Activated gamma-delta T cell treated with Interleukin-2 at 50 U/mL for 16 hours (primary cell): Measurements from ENCODE around the gene NDOR1.
A peak's percentile ranks its signal among the peaks of the same experiment; 100 is the strongest.
"Not testable (repeated sequence)": the region's sequence is repeated elsewhere in the genome, so short reads cannot be mapped to it uniquely, and the experiment has no call there.

ENCODE experiments used
- DNase-seq: peaks from one replicate; pipeline ENCODE4 v3.0.0-alpha.2; 2020

Gene NDOR1

DNA sequence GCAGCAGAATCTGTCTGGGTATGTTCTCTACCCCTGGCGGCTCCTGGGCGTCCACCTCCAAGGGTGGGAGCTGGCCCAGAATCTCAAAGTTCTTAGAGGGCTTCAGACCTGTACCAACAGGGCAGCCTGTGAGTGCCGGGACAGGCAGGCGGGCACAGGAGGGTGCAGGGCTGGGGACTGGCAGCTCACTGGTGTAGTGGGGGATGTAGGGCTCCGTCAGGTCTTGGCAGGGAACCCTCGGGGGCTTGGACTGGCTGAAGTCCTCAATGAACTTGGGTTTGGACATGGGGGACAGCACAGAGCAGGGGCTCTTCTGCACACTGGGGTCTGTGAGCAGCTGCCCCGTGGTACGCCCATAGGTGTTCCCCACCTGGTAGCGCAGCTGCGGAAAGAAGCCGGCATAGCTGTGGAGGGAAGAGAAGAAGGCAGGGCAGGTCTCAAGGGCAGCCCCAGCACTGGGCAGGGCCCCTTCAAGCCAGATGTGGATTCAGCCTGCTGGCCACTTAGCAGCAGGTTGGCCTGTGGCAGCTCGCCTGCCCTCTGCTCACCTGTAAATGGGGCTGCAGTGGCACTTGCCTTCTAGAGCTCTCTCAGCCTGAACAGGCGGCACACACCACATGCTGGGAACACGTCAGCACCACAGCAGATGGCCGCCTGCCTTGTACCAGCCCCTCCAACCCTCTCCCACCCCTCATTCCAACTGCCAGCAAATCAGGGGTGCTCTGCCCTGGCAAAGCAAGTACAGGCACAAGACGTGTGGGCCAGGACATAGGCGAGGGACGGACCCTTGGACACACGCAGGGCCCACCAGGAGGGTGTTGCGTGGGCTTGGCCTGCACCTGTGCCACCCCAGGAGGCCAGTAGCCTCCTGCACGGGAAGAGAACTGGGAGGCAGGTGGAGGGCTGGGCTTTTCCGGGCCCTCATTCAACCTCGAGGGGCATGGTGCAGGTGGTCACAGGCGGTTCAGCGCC, 40.2 kb downstream of the NDOR1 start:
- no peak for DNase-seq

DNA sequence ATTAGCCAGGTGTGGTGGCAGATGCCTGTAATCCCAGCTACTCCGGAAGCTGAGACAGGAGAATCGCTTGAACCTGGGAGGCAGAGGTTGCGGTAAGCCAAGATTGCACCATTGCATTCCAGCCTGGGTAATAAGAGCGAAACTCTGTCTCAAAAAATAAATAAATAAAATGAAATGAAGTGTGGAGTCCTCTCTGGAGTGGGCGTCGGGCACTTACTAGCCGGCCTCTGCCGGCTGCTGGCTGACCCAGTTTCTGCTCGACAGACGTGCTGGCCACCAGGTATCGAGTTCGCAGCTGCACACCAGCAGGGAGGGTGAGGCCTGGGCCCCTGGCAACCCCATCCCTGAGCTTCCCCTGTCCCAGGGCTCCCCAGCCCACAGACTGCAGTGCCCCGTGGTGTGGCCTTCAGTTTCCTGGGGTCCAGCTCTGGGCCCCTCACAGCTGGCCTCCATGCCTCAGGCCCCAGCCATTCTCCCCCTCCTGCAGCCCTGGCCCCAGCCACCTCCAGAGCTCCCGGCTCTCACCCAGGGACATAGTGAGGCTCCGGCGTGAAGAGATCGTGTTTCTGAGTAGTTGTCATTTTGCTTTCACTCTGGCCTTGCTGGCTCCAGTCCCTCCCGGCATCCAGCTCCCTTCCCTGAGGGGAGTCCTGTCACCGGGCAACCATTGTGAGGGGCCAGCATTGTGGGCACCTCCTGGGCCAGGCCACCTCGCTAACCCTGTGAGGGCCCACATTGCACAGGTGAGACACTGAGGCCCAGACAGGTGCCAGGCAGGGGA, 41.8 kb downstream of the NDOR1 start:
- DNase-seq = no peak

DNA sequence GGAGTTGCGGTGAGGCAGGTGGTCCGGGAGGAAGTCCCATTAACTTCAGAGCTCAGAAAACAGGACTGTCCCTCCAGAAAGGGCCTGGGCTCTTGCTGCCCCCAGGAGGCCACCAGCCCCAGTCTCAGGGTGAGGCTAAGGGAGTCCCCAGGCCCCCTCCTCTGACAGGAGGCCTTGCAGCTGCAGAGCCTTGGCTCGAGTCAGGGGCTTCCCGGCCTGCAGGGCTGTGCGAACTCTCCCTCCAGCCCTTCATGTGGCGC, 42.3 kb downstream of the NDOR1 start:
- no peak for DNase-seq

DNA sequence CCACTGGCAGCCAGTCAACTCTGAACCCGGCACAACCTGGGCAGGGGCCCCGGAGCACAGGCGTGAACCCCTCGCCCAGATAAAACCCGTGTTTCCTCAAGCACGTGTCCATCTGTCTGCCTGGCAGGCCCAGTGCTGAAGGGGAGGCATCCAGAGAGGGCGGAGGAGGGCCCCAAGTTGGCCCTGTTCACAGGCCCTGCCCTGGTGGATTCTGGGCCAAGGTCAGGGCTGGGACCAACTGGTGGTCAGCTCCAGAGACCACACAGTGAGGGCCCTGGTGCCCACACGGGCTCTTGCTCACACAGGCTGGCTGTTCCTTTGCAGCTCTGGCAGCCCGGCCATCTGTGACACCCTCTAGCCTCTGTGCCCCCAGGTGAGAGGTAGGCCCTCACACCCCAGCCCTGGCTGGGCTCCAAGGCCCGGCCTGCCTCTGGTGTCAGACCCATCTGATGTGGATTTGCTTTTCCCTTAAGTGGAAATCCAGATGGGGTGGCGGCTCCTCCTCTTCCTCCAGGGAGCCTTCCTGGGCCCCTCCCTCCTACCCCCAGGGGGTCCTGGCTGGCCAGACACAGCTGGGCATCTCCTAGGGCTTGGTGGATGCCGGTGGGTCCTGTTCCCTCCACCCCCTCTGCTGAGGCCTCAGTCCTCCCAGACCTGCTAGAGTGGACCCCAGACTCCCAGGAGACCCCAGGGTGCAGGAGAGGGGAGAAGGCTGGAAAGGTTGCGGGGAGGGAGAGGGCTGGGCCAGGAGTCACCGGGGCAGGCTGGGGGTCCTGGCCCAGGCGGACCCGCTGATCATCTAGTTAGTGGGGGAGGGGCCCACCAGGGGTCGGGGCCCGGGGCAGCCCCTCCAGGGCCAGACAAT, 45.1 kb downstream of the NDOR1 start:
- DNase-seq = no peak

DNA sequence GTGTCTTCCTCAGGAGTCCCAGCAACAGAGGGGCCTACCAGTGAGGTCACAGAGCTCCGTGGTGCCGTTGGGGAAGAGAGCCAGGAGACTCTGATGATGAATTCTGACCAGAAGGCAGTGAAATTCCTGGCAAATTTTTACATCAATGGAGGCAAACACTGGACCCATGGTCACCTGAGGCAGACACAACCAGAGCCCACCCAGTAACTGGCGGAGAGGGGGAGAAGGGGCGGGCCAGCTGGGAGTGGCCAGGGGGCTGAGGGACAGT, 45.6 kb downstream of the NDOR1 start, which contains the start of gene STPG3:
Gene STPG3 (plus strand): TSS at position 93 of the 268 bp plus-strand sequence. CDS start 1 bp downstream, at position 94.
- DNase-seq = no peak

DNA sequence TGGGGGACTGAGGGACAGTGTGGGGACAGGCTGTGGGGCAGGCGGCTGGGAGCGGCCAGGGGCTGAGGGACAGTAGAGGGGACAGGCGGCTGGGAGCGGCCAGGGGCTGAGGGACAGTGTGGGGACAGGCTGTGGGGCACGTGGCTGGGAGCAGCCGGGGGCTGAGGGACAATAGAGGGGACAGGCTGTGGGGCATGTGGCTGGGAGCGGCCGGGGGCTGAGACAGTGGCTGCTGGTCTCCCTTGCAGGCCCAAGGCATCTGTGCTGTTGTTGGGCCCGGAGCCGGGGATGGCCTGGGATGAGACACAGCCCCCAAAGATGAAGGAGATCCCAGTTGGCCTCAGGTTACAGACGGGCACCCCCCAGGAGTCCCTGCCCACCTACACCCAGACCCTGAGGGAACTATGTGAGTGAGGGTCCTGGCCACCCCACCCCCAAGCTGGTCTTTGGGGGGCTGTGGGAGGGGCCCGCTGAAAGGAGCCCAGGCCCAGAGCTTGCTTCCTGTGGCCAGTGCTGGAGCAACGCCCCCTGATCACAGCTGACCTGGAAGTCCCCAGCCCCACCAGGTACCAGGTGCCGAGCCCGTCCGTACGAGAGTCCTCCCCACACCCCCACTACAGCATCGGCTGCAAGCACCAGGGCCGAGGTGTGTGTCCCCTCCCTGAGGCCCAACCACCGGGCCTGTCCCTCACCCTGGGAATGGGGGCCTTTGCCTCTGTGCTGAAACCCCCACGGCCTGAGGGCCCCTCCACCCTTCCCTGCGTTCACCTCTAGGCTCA, 46.2 kb downstream of the NDOR1 start:
- DNase-seq = no peak

DNA sequence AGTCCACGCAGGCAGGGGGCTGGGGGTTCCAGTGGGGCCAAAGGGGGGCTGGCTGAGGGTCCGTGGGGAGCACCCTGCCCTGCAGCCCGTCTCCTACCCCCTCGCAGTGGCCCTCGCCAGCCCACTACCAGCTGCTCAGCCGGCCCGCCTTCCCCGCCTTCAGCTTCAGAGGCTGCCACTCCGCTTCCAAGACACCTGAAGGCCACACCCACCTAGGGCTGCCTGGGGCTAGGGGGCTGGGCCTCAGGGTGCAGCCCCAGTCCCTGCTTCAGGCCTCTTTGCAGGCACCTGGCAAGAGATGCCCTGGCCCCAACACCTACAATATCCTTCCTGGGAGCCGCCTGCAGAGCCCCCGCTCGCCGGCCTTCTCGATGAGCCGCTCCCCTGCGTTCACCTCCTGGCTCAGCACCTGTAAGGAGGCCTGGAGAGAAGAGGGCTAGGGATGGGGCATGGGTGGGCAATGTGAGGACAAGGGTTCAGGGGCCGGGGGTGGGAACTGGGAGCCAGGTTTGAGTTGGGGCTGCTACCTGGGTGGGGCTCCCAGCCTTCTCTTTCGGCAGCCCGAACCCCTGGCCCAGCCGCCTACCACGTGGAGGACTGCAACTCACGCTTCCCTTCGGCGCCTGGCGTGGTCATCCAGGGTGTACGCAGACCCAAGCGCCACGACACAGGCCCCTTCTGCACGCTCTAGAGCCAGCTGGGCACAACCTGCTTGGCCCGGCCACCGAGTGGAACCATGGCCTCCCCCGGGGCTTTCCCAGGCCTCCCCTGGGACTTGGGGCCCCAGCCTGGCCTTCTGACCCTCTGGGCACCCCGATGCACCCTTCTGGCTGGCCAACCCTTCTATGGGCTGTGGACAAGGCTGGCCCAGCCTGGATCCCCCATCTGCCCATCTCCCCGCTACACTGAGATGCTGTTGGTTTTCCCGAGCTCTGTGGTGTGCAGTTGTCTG, 47.3 kb downstream of the NDOR1 start:
- no peak for DNase-seq

DNA sequence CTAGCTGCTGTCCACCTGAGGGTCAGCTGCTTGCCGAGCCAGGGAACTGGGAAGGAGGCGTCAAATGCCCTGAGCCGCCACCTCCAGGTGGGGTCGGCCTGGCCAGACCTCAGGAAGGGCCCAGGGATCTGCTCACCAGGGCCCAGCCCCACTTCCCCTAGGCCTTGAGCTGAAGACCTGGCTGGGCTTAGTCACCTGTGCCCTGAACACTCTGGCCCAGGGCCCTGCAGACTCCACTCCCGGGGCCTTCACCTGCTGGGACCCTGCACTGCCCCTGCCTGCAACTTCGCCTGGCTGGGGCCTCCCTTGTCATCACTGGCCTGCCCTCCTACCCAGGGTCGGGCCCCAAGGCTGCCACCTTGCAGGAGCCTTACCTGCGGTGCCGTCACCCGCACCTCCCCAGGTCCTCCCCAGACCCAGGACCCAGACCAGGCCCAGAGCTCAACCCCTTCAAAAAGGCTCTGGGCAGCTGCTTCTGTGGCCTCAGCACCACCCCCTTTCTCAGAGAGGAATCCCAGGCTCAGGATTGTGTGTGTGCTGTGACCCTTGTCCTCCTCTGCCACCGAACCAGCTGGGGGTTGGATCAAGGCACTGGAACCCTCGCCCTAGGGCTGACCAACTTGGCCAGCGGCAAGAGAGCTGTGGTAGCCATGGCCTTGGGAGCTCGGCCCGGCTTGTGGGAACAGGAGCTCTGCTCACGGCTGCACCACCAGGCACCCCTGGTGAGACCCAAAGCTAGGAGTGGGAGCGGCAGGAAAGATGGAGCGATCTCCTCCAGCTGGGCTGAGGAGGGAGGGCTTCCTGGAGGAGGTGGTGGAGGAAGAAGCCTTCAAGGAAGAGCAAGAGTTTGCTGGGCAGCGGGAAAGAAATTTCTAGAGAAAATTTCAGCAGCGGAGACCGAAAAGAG, 48.5 kb downstream of the NDOR1 start:
- DNase-seq = no peak

DNA sequence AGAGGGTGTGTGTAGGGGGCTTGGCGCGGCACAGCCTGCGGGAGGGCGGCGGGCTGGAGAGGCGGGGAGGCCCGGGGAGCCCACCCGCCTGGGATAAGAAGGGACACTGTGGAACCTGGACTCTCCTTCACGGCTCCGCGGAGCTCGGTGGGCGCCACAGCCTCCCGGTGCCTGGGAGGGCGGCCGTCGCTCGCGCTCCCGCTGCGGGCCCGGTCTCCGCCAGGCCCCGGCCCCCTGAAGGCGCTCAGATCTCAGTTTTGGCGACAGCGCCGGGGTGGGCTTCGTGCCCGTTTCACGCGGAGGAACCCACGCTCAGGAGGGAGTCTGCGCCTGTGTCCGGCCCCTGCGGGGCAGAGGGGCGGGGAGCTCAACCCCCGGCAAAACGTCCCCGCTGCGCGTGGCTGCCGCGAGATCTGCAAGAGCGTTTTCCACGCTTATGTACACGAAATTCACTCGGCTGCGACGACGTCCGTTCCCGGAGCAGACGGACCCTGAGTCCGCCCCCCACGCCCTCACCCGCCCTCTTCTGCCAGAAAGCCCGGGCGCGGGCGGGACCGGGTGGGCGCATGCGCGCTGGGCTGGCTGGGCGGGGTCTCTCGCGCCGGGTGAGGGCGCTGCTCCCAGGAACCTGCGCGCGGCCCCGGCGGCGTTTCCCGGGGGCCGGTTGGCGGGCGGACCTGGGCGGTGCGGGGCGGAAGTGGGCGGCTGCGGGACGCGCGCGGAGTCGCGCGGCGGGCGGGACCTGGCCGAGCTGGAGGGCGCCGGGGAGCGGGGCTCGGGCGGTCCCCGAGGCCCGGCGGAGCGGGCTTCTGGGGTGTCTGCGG, 49.3 kb downstream of the NDOR1 start, which contains the start of gene NELFB:
Gene NELFB (plus strand): TSS at position 704 of the 824 bp plus-strand sequence.
- peak; percentile 96 for DNase-seq

DNA sequence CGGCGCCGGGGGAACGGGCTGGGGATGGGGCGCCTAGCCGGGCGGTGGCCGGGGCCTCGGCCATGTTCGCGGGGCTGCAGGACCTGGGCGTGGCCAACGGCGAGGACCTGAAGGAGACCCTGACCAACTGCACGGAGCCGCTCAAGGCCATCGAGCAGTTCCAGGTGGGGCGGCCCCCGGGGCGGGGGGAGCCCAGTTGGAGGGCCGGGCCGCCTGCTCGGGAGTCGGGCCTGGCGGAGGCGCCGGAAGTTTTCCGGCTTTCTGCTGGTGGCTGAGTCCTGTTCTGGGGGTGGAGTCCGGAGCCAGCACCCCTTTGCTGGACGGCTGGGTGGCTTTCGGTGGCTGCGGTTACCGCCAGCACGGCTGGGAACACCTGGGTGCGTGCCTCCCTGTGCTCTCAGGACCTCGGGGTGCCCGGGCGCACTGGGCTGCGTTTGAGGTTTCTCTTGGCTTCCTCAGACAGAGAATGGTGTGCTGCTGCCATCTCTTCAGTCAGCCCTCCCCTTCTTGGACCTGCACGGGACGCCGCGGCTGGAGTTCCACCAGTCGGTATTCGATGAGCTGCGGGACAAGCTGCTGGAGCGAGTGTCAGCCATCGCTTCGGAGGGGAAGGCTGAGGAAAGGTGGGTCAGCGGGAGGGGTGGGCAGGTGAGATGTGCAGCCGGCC, 50.1 kb downstream of the NDOR1 start:
- peak; percentile 29 for DNase-seq

DNA sequence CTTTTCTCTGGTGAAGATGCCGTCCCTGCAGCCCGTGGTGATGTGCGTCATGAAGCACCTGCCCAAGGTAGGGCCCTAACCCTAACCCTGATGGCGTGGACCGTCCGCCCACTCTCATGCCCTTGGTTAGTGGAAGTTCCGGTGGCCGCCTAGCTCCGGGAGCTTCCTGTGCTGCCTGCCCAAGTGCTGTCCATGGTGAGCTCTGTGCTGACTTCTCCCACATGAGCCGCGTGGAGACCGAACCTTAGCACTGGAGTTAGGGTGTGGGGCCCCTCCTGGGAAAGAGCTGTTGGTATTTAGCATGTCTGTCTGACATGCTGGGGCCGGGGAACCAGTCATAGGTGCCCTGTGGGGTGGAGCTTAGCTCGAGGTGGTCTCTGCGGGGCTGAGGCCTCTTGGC, 50.9 kb downstream of the NDOR1 start:
- no peak for DNase-seq

DNA sequence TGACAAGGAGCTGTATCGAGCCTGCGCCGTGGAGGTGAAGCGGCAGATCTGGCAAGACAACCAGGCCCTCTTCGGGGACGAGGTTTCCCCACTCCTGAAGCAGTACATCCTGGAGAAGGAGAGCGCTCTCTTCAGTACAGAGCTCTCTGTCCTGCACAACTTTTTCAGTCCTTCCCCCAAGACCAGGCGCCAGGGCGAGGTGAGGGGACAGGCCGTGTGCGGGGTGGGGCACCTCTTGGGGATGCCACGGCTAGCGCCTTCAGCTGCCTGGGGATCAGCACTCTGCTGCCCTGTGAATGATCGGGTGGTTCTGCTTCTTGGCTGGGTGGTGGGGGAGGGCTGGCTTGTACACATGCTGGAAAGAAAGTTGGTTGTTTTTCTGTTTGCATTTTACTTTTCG, 51.4 kb downstream of the NDOR1 start:
- no peak for DNase-seq

DNA sequence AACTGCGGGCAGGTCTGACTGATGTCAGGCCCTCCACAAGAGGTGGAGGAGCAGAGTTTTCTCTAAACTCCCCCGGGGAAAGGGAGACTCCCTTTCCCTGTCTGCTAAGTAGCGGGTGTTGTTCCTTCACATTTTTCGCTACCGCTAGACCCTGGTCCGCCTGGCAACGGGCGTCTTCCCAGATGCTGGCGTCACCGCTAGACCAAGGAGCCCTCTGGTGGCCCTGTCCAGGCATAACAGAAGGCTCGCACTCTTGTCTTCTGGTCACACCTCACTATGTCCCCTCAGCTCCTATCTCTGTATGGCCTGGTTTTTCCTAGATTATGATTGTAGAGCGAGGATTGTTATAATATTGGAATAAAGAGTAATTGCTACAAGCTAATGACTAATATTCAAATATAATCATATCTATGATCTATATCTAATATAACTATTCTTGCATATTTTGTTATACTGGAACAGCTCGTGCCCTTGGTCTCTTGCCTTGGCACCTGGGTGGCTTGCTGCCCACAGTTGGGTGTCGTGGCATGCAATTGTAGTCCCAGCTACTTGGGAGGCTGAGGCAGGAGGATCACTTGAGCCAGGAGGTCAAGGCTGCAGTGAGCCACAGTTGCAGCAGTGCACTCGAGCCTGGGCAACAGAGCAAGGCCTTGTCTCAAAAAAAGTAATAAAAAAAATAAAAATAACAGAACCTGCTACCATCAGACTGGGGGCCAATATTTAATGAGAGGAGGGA, 56.8 kb downstream of the NDOR1 start:
- not testable (repeated sequence) for DNase-seq

DNA sequence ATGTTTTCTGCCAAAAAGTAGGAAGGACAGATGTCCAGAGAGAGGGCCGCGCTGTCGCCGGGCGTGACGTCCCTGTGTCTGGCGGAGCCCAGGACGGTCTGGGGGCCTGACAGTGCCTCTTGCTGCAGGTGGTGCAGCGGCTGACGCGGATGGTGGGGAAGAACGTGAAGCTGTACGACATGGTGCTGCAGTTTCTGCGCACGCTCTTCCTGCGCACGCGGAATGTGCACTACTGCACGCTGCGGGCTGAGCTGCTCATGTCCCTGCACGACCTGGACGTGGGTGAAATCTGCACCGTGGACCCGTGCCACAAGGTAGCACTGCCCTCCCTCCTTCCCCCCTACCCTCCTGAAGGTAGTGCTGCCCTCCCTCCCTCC, 57.4 kb downstream of the NDOR1 start:
- no peak for DNase-seq

DNA sequence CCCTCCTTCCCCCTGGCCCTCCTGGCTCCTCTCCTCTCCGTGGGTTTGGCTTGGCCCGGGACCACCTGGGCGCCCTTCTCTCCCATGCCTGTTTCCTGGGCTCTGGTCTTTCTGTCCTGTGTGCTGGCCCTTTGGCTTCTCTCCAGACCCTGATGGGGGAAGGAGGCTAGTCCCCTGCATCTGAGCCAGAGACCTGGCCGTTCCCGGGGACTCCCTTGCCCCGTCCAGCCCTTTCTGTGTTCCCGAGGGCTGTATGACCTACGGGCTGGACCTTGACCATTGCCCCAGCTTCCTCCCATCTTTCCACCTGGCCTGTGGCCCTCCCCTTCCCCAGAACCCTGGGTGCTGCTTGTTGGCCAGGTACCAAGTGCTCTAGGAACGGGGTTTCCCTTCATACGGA, 58.0 kb downstream of the NDOR1 start:
- DNase-seq = no peak

DNA sequence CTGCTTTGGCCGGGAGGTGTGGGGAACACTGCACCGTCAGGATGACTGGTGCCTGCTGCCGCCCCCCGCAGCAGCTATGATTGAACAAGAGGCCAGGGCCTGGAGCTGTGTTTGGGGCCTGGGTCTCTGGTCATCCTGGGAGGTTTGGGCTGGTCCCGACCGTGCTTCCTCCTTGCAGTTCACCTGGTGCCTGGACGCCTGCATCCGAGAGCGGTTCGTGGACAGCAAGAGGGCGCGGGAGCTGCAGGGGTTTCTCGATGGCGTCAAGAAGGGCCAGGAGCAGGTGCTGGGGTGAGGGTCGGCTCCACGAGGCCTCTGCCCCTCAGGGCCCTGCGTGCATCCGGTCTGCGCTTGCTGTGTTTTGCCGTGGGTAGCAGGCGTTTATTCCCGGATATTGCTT, 58.6 kb downstream of the NDOR1 start:
- no peak for DNase-seq

DNA sequence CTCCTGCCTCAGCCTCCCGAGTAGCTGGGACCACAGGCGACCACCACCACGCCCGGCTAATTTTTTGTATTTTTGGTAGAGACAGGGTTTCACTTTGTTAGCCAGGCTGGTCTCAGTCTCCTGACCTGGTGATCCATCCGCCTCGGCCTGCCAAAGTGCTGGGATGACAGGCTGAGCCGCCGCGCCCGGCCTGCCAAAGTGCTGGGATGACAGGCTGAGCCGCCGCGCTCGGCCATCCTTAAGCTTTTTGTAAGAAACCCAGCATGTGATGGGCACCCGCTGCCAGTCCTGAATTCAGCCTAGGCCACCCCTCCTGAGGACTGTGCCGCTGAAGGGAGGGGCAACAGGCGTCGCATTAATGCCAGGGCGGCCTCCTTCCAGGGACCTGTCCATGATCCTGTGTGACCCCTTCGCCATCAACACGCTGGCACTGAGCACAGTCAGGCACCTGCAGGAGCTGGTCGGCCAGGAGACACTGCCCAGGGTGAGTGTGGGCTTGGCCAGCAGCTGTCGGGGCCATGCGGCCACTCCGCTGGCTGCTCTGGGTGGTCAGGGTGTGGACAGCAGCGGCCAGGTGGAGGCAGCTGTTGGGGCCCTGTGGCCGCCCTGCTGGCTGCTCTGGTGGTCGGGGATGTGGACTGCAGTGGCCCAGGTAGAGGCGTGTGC, 60.1 kb downstream of the NDOR1 start:
- DNase-seq = no peak

DNA sequence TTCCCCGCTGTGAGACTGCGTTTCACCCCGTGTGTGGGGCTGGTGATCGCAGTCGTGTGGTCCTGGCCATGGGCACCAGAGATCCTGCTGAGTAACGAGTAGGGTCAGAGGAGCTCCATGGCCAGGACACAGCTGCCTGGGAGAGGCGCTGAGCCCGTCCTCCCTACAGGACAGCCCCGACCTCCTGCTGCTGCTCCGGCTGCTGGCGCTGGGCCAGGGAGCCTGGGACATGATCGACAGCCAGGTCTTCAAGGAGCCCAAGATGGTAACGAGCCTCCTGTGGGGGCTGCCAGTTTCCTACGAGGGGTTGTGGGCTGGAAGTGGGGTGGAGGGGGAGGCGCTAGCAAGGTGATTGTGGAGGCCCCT, 60.6 kb downstream of the NDOR1 start:
- DNase-seq = no peak
